A549 treated with AZD2906 at 1 μM for 4 hours (cell line): Measurements from ENCODE around the gene ZNF844. TPM values are rescaled to one million over a fixed set of nuclear protein-coding genes. Genes with fewer than 3 reads are reported as not detected.

Experiments
- total RNA-seq: library from RNA; stranded (reverse); fragments of 200-300 nt; extraction: Qiagen RNA extraction; gene quantifications from 5 replicates; pipeline ENCODE4 v1.2.3, GENCODE V29; 2022

ZNF844 gene
- not detected in 5 replicates for total RNA-seq

DNA sequence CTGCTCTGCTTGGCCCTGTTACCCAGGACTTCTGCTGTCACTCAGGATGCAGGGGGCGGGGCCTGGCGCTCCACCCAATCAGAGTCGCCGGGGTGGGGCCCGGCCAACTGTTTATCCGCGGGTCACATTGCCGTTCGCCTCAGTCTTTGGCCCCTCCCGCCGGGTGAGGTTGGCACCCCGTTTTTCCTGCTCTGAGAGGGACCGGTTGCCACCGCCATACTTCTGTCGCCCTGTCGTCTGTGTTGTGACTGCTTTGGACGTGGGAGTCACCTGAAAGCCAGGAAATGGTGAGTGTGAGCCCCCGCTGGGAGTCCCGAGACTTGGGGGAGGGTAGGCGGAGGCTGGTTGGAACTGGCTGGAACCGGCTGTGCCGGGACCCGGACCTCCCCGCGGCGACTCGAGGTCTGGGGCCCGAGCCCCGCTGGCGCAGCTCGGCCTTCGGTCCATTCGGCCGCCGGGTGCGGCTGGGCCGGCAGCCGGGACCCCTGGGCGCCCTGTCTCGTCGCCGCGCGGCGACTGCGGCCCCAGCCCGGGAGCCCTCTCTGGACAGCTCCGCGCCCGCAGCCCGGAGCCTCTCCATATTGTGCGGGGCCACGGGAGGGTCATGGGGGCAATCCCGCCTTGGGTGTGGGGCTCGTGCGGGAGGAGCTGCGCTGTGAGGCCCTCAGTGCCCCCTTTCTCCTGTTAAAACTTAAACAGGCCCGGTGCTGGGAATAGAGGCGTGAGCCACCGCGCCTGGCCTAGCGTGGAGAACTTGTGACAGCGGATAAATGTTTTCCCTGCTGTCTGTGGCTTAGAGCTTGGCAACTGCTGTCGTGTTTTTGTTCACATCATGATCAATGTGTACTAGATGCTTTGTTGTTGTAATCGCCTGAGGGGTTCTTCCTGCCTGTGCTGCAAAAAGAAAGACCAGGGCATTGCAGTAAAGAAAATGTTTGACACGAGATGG lies at the start of gene ZNF844:
TSS of gene ZNF844 (plus strand) at position 142 of the 949 bp plus-strand sequence. CDS start at position 285, 143 bp downstream.

DNA sequence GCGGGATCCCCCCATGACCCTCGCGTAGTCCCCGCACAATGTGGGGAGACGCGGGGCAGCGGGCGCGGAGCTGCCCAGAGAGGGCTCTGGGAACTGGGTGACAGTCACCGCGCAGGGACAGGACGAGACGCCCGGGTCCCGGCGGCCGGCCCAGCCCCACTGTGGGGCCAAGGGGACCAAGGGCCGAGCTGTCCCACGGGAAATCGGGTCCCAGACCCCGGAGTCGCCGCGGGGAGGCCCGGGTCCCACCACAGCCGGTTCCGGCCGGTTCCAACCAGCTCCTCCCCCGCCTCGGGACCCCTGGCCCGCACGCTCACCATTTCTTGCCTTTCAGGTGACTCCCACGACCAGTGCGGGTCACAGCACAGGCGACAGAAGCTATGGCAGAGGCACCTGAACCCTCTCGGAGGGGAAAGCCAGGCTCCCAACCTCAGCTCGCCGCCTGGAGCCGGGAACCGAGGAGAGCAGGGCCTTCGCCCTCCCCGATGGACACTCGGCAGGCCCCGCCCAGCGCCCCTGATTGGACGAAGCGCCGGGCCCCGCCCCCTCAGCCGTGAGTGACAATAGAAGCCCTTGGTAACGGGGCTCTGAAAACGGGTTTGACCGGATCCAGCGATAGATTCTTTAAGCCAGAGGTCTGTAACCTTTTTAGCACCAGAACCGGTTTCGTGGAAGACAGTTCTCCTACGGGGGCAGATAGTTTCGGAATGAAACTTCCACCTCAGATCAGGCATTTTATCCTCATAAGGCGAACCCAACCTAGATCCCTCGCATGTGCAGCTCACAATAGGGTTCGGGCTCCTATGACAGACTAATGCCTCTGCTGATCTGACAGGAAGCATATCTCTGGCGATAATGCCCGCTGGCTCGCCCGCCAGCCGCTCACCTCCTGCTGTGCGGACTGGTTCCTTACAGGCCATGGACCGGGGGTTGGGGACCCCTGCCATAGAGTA lies 29.0 kb upstream of the ZNF844 start, which contains the start of gene ZNF433:
TSS of gene ZNF433 (minus strand) at position 460 of the 953 bp plus-strand sequence. CDS start at position 320, 140 bp downstream.

DNA sequence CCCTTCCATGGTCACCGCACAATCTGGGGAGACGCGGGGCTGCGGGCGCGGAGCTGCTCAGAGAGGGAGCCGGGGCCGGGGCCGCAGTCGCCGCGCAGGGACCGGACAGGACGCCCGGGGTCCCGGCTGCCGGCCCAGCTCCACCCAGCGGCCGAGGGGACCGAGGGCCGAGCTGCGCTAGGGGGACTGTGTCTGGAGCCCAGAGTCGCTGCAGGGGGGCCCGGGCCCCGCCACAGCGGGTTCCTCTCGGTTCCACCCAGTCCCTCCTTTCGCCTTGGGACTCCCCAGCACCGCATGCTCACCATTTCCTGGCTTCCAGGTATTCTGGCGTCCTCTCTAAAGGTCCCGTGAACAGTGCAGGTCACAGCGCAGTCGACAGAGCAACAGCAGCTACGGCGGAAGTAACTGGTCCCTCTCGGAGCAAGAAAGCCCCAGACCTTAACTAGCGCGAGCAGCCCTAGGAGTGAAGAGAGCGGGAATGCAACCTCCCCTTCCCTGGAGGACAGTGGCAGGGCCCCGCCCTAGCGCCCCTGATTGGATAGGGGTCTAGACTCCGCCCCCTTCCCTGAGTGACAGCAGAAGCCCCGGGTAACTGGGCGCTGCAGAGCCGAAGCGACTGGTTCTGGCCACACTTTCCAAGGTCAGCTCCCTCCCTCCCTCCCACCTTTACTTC lies 11.9 kb upstream of the ZNF844 start, which contains the start of gene ZNF878:
TSS of gene ZNF878 (minus strand) at position 465 of the 673 bp plus-strand sequence. CDS start at position 305, 160 bp downstream.

Other genes starting within 250 kb of the ZNF844 start
- not detected in 5 replicates for gene ZNF439, start 216.0 kb upstream of the ZNF844 start, total RNA-seq
- gene ZNF69, start 176.9 kb upstream of the ZNF844 start, total RNA-seq: not detected in 5 replicates
- gene ZNF700, start 139.6 kb upstream of the ZNF844 start, total RNA-seq: 0.21 to 0.31 TPM (median 0.24 TPM) in 5 replicates
- not detected in 5 replicates for gene ZNF763, start 99.7 kb upstream of the ZNF844 start, total RNA-seq
- not detected in 5 replicates for gene ZNF433, start 29.1 kb upstream of the ZNF844 start, total RNA-seq
- gene ZNF878, start 11.8 kb upstream of the ZNF844 start, total RNA-seq: not detected in 5 replicates
- gene ZNF20, start 75.6 kb downstream of the ZNF844 start, total RNA-seq: 0.13 to 0.29 TPM (median 0.22 TPM) in 4 of 5 replicates, not detected in the other
- gene ZNF625, start 92.0 kb downstream of the ZNF844 start, total RNA-seq: not detected in 5 replicates
- gene ZNF136, start 98.4 kb downstream of the ZNF844 start, total RNA-seq: 1.1 to 3.4 TPM (median 1.4 TPM) in 5 replicates
- 0.65 to 0.90 TPM (median 0.70 TPM) in 5 replicates for gene ZNF44, start 230.2 kb downstream of the ZNF844 start, total RNA-seq